Endothelial cell of umbilical vein (primary cell): ENCODE results near the gene HAPLN2. TPM values are rescaled to one million over a fixed set of nuclear protein-coding genes. Genes with fewer than 3 reads are reported as not detected.

Experiments used
- BruUV-seq: library from RNA; stranded (reverse); fragments of 400-500 nt; replicated peaks from 2 replicates; lab custom pipeline; 2021; lab: Mats Ljungman, UMichigan
- CTCF ChIA-PET: fragments of 300-600, 350-600 bp; sonication (Branson Sonifier 250); formaldehyde crosslinking; loops from one replicate; lab custom pipeline; 2021; ENCODE audit warnings: antibody characterized with exemption, inconsistent platforms; lab: Charles Lee
- POLR2A ChIA-PET: fragments of 300-600, 350-600 bp; sonication (Branson Sonifier 250); formaldehyde crosslinking; loops from one replicate; lab custom pipeline; 2021; ENCODE audit warnings: antibody characterized with exemption, inconsistent platforms; lab: Charles Lee
- DNase-seq: peaks from one replicate; pipeline ENCODE4 v3.0.0-alpha.2; 2011; ENCODE audit warnings: low read depth, low spot score
- FAIRE-seq: peaks from 2 replicates; lab custom pipeline; 2011; peaks lifted over from hg19 to GRCh38; lab: Jason Lieb, UNC
- H2AFZ ChIP-seq: 2 replicates; pipeline ENCODE4 v1.6.0; 2012; ENCODE audit warnings: low read depth, low read length, control low read depth, inconsistent platforms
- H3K27ac ChIP-seq: 2 replicates; pipeline ENCODE4 v1.5.1; 2011; ENCODE audit warnings: low read depth, mild to moderate bottlenecking, control low read depth, low read length, moderate library complexity; ENCODE audit not compliant: insufficient read depth
- H3K27me3 ChIP-seq, 2 experiments: 2 replicates each; pipeline versions ENCODE4 v1.6.0 to v1.6.1; 2011; ENCODE audit warnings: low read length in 2 of 2, mixed read lengths in 1 of 2; ENCODE audit not compliant: control insufficient read depth in 2 of 2, insufficient read depth in 2 of 2
- H3K36me3 ChIP-seq, 2 experiments: 2 replicates in 1 of 2; 3 replicates in 1 of 2; pipeline ENCODE4 v1.5.1; 2011; ENCODE audit warnings: low read length in 2 of 2, mild to moderate bottlenecking in 1 of 2, moderate library complexity in 1 of 2; ENCODE audit not compliant: control insufficient read depth in 2 of 2, insufficient read depth in 2 of 2; ENCODE audit errors: extremely low read depth in 1 of 2
- H3K4me1 ChIP-seq: 3 replicates; pipeline ENCODE4 v1.5.1; 2011; ENCODE audit warnings: mild to moderate bottlenecking, low read length; ENCODE audit not compliant: control insufficient read depth, insufficient read depth; ENCODE audit errors: extremely low read depth
- H3K4me2 ChIP-seq: 2 replicates; pipeline ENCODE4 v1.6.1; 2011; ENCODE audit warnings: low read length, control low read depth, mixed read lengths; ENCODE audit not compliant: insufficient read depth
- H3K4me3 ChIP-seq, 3 experiments: fragments of 200-600 bp in 1 of 3; sonication (generic), shearing (Covaris generic) in 1 of 3; replicated peaks in 1 of 3; 2 replicates each; pipeline ENCODE4 v1.5.1; 2011 to 2016; ENCODE audit warnings: control low read depth in 3 of 3, low read length in 3 of 3, mild to moderate bottlenecking in 2 of 3, inconsistent platforms in 1 of 3, low read depth in 1 of 3, moderate library complexity in 1 of 3; ENCODE audit not compliant: insufficient read depth in 1 of 3
- H3K79me2 ChIP-seq: 2 replicates; pipeline ENCODE4 v1.6.0; 2012; ENCODE audit warnings: low read length, inconsistent platforms; ENCODE audit not compliant: control insufficient read depth, insufficient read depth
- H3K9ac ChIP-seq: replicated peaks from 2 replicates; pipeline ENCODE3; 2011; ENCODE audit warnings: low read length, control low read depth; ENCODE audit not compliant: insufficient read depth; ENCODE audit errors: extremely low read depth
- H3K9me1 ChIP-seq: replicated peaks from 3 replicates; pipeline ENCODE4 v1.6.0; 2011; ENCODE audit warnings: mild to moderate bottlenecking, low read length; ENCODE audit not compliant: control insufficient read depth, insufficient read depth; ENCODE audit errors: extremely low read depth
- H3K9me3 ChIP-seq: replicated peaks from 2 replicates; pipeline ENCODE4 v1.5.1; 2012; ENCODE audit warnings: low read length, inconsistent platforms; ENCODE audit not compliant: control insufficient read depth, insufficient read depth
- H4K20me1 ChIP-seq: replicated peaks from 2 replicates; pipeline ENCODE3; 2011; ENCODE audit warnings: mild to moderate bottlenecking, low read length; ENCODE audit not compliant: control insufficient read depth, insufficient read depth; ENCODE audit errors: extremely low read depth
- JUN ChIP-seq: IDR thresholded peaks from 2 replicates; pipeline ENCODE4 v1.6.1; 2011; ENCODE audit warnings: borderline replicate concordance, low read depth; ENCODE audit not compliant: insufficient read length, insufficient read depth
- POLR2AphosphoS5 ChIP-seq: IDR thresholded peaks from 2 replicates; pipeline ENCODE4 v1.6.1; 2012; ENCODE audit warnings: low read depth, mild to moderate bottlenecking, control low read depth, low read length, moderate library complexity; ENCODE audit not compliant: insufficient read depth
- dilution Hi-C: fragments of 300-500 bp; cut with MboI; formaldehyde crosslinking; loops from one replicate; pipeline ENCODE4 v1.15.0; 2019; ENCODE audit warnings: low sequenced_read_pairs; ENCODE audit not compliant: extremely low pct_ligation_motif_present
- intact Hi-C: fragments of 100-400 bp; cut with micrococcal nuclease; formaldehyde crosslinking; loops from one replicate; pipeline ENCODE4 v1.10.0; 2022
- polyA plus RNA-seq, 4 experiments: library from polyadenylated mRNA; depleted of rRNA in 3 of 4; stranded (reverse) in 3 of 4; unstranded in 1 of 4; fragments of >200 nt; gene quantifications; 2 replicates each; pipeline versions ENCODE4 v1.2.1 to v1.2.3, GENCODE V29; 2011 to 2012; ENCODE audit warnings: missing spikeins in 1 of 4
- total RNA-seq: library from RNA; stranded (reverse); gene quantifications from 2 replicates; pipeline ENCODE4 v1.2.3, GENCODE V29; 2021

Gene HAPLN2
- total and polyA plus RNA-seq, 2 donors (not counting 3 experiments of a cell fraction or from before 2014, with no cell fraction given) = not detected

GRCh38 chr1:156657741-156658319 lies 38.6 kb downstream of the HAPLN2 start:
- no peaks in the 10 kb centered on the region for H4K20me1 ChIP-seq
- no peak overlapping the region for H3K4me3 ChIP-seq
- H2AFZ ChIP-seq = no peak overlapping the region
- H3K27me3 ChIP-seq = peaks cover 3 to 9% of the 10 kb centered on the region in 2 experiments
- no peaks in the 10 kb centered on the region for H3K36me3 ChIP-seq
- intact Hi-C loops (loop anchor here (1.0 kb wide), 2 partner anchors 32 to 74 kb away; no protein-coding TSS in a partner anchor), dilution Hi-C loops (no loop called here)
- peak overlapping the region; percentile 55 for H3K4me2 ChIP-seq
- no peaks in the 10 kb centered on the region for H3K79me2 ChIP-seq
- no peak overlapping the region for H3K9ac ChIP-seq
- peaks cover 44% of the 10 kb centered on the region for H3K4me1 ChIP-seq
- FAIRE-seq (peak; percentile 21), DNase-seq (no peak)
- no peaks in the 10 kb centered on the region for H3K9me3 ChIP-seq
- no peaks in the 10 kb centered on the region for H3K9me1 ChIP-seq
- ChIA-PET POLR2A (interaction anchor here (1.1 kb wide), 1 partner anchor 31 kb away, joined by 8 read pairs; no protein-coding TSS in a partner anchor), CTCF (interaction anchor here (0.6 to 8.7 kb wide), 11 partner anchors 9 to 277 kb away, joined by 3 to 237 read pairs (median 3); partner anchors contain the start of genes HAPLN2 and NES)
- no peak overlapping the region for H3K27ac ChIP-seq
- no peak for TF ChIP-seq JUN
- BruUV-seq = no TSS peak

GRCh38 chr1:156658496-156658895 lies 39.3 kb downstream of the HAPLN2 start:
- Histone ChIP-seq H3K4me3 (no peak overlapping the region), H4K20me1 (no peaks in the 10 kb centered on the region), H3K9ac (no peak overlapping the region), H3K4me1 (peaks cover 51% of the 10 kb centered on the region), H3K9me1 (no peaks in the 10 kb centered on the region), H3K79me2 (no peaks in the 10 kb centered on the region), H3K36me3 (no peaks in the 10 kb centered on the region), H2AFZ (no peak overlapping the region), H3K4me2 (no peak overlapping the region), H3K27me3 (peaks cover 3 to 9% of the 10 kb centered on the region in 2 experiments), H3K9me3 (no peaks in the 10 kb centered on the region), H3K27ac (no peak overlapping the region)
- no peak for TF ChIP-seq POLR2AphosphoS5
- FAIRE-seq (no peak), DNase-seq (no peak)
- no TSS peak for BruUV-seq
- dilution Hi-C loops (no loop called here), intact Hi-C loops (no loop called here)
- ChIA-PET CTCF (interaction anchor here (1.2 to 8.7 kb wide), 4 partner anchors 20 to 67 kb away, joined by 6 to 237 read pairs (median 138); partner anchors contain the start of genes HAPLN2 and NES), POLR2A (interaction anchor here (1.1 kb wide), 1 partner anchor 31 kb away, joined by 8 read pairs; no protein-coding TSS in a partner anchor)
